ENCODE results near the gene TTC34. TPM values are rescaled to one million over a fixed set of nuclear protein-coding genes. Genes with fewer than 3 reads are reported as not detected.

TTC34 gene
- polyA plus RNA-seq, 1 experiment, result 0.11 TPM

- TF ChIP-seq, protein P1, sequence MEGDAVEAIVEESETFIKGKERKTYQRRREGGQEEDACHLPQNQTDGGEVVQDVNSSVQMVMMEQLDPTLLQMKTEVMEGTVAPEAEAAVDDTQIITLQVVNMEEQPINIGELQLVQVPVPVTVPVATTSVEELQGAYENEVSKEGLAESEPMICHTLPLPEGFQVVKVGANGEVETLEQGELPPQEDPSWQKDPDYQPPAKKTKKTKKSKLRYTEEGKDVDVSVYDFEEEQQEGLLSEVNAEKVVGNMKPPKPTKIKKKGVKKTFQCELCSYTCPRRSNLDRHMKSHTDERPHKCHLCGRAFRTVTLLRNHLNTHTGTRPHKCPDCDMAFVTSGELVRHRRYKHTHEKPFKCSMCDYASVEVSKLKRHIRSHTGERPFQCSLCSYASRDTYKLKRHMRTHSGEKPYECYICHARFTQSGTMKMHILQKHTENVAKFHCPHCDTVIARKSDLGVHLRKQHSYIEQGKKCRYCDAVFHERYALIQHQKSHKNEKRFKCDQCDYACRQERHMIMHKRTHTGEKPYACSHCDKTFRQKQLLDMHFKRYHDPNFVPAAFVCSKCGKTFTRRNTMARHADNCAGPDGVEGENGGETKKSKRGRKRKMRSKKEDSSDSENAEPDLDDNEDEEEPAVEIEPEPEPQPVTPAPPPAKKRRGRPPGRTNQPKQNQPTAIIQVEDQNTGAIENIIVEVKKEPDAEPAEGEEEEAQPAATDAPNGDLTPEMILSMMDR (IDR thresholded peaks at IDR 0.05; ENCODE audit: insufficient read depth, low read depth, low read length), result no peak
- POLR2A ChIA-PET, result no interaction called here
- CTCF ChIA-PET, result no interaction called here
- no peaks in the 10 kb centered on the region for H3K27me3 ChIP-seq (ENCODE audit: control insufficient read depth, insufficient read depth, low read length)
- H3K36me3 ChIP-seq (ENCODE audit: control insufficient read depth, insufficient read depth, low read length), result no peaks in the 10 kb centered on the region
- no peak for DNase-seq (ENCODE audit: low read depth)
- H3K4me3 ChIP-seq (ENCODE audit: low read depth, low read length), result no peak overlapping the region
Observed at GRCh38 chr1:2835650-2836159, 34.2 kb upstream of the TTC34 start.

- Histone ChIP-seq H3K4me3 (ENCODE audit: low read depth, low read length) (no peak overlapping the region), H3K36me3 (ENCODE audit: control insufficient read depth, insufficient read depth, low read length) (no peaks in the 10 kb centered on the region), H3K27me3 (ENCODE audit: control insufficient read depth, insufficient read depth, low read length) (no peaks in the 10 kb centered on the region)
- ChIA-PET CTCF (no interaction called here), POLR2A (no interaction called here)
- no peak for DNase-seq (ENCODE audit: low read depth)
- TF ChIP-seq, protein P1 (IDR thresholded peaks at IDR 0.05; ENCODE audit: insufficient read depth, low read depth, low read length), result no peak
Observed at GRCh38 chr1:2834741-2835564, 33.5 kb upstream of the TTC34 start.

DNA sequence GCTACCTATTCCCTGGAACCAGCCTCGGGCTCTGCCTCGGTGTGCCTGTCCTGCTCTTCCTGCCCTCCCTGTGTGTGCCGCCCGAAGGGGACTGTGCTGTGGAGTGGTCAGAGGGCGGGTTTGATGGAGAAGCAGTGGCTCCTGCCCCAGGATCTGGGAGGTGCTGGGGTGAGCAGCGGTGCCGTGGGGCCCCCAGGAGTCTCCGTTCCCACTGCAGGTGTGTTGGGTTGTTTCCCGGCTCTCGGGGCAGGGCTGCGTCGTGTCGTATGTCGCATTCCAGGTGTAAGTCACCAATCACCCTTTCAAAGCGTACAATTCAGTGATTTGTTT lies 32.6 kb upstream of the TTC34 start:
- TF ChIP-seq, protein P1 (IDR thresholded peaks at IDR 0.05; ENCODE audit: insufficient read depth, low read depth, low read length), result no peak
- no peaks in the 10 kb centered on the region for H3K36me3 ChIP-seq (ENCODE audit: control insufficient read depth, insufficient read depth, low read length)
- POLR2A ChIA-PET, result no interaction called here
- no peaks in the 10 kb centered on the region for H3K27me3 ChIP-seq (ENCODE audit: control insufficient read depth, insufficient read depth, low read length)
- no peak for DNase-seq (ENCODE audit: low read depth)
- no peak overlapping the region for H3K4me3 ChIP-seq (ENCODE audit: low read depth, low read length)
- CTCF ChIA-PET, result no interaction called here

DNA sequence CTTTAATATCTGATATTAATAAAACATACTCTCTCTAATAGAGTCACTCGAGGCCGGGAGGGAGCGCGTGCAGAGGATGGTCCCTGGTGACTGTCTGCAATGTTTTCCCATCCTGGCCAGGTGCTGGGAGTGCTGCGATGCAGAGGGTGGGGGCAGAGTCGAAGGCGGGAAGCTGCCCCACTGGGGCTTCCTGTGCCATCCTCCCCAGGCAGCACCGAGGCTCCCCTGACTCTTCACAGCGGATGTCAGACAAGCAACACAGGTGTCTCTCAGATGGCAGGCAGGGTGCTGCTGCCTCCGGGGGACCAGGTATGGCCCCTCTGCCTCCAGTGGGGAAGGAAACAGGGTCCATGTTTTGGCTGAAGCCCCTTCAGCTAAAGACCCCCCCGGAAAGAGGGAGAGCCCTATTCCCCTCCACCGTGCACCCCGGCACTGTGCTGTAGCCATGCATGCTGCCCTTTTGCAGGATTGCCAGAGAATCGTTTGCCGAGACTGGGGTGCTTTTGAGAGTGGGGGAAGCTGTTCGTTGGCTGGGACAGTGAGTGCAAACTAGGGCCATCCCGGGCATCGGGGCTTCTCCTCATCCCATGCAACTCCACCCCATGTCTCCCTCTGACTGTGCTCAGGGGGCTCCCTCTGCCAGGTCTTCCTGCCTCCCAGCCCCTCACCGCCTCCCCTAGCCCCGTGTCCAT lies 32.1 kb upstream of the TTC34 start:
- DNase-seq (ENCODE audit: low read depth), result no peak
- CTCF ChIA-PET, result no interaction called here
- Histone ChIP-seq H3K27me3 (ENCODE audit: control insufficient read depth, insufficient read depth, low read length) (no peaks in the 10 kb centered on the region), H3K36me3 (ENCODE audit: control insufficient read depth, insufficient read depth, low read length) (no peaks in the 10 kb centered on the region), H3K4me3 (ENCODE audit: low read depth, low read length) (no peak overlapping the region)
- POLR2A ChIA-PET, result no interaction called here
- TF ChIP-seq, protein P1 (IDR thresholded peaks at IDR 0.05; ENCODE audit: insufficient read depth, low read depth, low read length), result no peak
